HL-60/S4 treated with retinoic acid at 250 ng/mL for 4 days and 3 days (cell line): ENCODE data around the gene GAPVD1.
"Not testable (repeated sequence)": the region's sequence is repeated elsewhere in the genome, so short reads cannot be mapped to it uniquely, and the experiment has no call there.

Experiments
- in situ Hi-C: fragments of 300-500 bp; cut with MboI; formaldehyde crosslinking; loops from 2 replicates; pipeline ENCODE4 v1.7.0; 2022; ENCODE audit warnings: low sequenced_read_pairs

The GAPVD1 gene

DNA sequence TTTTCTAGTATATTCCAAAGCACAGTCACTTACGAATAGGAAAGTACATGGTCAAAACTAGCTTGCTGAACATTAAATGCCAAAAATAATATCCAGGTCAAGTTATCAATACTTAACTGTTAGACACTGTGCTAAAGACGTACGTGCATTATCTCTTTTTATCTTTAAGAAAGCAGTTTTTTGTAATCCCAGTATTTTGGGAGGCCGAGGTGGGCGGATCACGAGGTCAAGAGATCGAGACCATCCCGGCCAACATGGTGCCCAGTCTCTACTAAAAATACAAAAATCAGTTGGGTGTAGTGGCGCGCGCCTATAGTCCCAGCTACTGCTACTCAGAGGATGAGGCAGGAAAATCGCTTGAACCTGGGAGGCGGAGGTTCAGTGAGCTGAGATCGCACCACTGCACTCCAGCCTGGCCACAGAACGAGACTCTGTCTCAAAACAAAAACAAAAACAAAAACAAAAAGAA lies 17.8 kb upstream of the GAPVD1 start:
- in situ Hi-C loops: no loop called here

DNA sequence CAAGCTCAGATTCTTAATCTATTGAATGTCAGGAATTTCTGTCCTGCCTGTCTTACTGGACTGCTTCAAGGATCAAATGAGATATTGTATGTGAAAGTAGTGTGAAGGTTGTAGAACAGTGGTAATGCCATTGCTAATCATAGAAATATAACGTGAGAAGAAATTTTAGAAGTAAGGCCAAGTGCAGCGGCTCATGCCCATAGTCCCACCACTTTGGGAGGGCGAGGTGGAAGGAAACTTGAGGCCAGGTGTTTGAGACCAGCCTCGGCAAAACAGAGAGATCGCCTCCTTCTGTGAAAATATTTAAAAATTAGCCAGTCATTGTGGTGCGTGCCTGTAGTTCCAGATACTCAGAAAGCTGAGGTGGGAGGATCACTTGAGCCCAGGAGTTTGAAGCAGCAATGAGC lies 15.4 kb upstream of the GAPVD1 start:
- in situ Hi-C loops: no loop called here

DNA sequence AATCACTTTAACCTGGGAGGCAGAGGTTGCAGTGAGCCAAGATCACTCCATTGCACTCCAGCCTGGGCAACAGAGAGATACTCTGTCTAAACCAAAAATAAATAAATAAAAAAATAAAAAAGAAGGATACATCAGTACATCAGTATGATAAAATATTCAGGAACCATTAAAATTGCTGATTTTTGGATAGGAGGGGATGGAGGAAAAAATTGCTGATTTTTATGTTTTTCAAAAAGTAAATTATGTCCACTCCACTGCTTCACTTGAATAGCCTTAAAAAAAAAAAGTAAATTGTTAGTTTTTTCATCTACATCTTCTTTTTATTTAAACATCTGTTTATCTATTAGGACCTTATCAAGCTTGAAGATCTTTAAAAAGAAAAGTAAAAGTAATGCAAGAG lies 7.4 kb upstream of the GAPVD1 start:
- in situ Hi-C loops: no loop called here

DNA sequence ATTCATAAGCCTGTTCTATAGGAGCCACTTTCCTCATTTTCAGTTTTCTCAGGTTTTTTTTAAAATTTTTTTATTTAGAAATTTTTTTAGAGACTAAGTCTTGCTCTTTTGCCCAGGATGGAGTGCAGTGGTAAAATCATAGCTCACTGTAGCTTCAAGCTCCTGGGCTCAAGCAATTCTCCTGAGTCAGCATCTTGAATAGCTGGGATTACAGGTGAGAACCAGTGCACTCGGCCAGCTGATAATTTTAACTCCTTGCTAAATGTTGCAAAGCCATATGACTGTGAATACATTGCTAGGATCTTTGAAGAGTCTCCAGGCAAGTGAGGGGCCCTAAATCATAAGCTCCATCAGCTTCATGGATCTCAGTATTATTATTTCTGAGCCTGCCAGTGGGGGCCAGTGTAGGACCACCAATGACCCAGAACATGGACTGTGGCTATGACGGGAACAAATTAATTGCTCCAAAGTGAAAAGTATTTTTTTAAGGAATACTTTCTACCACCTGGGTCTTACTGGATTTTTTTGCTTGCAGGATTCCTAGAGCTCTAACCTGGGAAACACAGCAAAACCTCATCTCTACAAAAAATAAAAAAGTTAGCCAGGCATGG lies 5.7 kb upstream of the GAPVD1 start:
- in situ Hi-C loops: no loop called here

DNA sequence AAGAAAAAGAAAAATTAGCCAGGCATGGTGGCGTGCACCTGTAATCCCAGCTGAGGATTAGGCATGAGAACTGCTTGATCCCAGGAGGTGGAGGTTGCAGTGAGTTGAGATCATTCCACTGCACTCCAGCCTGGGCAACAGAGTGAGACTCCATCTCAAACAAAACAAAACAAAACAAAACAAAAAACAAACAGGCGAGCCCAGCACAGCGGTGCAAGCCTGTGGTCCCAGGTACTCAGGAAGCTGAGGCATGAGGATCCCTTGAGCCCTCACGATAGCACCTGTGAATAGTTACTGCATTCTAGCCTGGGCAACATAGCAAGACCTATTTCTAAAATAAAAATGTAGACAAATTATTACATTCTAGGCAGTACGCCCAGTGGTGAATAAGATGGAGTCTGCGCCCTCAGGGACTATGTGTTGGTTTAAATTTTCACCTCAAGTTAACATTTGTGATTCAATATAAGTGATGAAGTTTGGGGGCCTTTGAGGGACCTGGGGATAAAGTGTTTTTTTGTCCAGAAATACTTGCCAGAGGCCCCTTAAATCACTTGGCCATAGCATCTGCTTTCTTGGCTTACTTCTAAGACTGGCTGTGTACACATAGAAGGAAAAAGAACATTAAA lies 3.4 kb upstream of the GAPVD1 start:
- in situ Hi-C loops: no loop called here

DNA sequence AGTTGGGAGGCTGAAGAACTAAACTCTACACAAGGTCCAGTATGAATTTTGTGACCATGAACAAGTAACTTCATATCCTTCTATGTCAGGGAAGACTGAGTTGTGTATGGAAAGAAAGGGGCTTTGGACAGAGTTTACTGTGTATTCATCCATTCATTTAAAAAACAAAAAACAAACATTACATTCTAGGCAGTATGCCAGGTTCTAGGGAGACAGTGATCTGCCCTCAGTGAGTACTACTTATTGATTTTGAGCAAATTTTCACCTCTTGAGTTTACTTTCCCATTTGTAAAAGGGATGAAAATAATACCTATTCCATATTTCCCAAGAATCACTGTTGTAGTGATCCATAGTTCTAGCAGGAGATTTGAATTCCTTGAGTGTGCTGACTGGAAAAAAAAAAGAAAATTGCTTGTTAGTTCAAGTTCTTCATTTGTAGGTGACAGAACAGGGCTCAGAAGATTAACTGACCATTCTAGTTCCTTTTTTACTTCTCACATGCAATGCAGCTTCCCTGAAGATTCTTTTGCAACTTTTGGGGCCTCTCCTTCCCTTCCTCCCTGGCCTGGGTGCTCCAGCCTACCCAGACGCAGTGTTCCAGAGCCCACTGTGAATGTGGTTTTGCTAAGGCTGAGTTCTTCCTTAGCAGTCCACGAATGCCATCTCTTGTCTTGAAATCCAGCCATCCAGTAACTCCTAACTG lies 2.6 kb upstream of the GAPVD1 start:
- in situ Hi-C loops: no loop called here

DNA sequence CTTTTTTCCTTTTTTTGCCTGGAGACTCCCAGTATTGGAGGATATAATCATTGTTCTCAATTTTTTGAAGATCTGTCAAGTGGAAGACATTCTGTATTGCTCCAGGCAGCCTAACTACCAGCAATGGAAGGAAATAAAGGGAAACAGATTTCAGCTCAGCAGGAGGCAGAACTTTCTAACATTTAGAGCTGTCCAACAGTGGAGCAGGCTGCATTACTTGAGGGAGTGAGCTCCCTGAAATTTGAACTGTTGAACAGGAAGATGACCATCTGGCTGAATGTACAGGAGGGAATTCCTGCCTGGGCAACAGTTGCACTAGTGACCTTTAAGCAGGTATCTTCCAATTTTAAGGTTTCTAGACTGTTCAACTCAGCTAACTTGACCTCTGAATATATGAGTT lies 1.1 kb upstream of the GAPVD1 start:
- in situ Hi-C loops: no loop called here

DNA sequence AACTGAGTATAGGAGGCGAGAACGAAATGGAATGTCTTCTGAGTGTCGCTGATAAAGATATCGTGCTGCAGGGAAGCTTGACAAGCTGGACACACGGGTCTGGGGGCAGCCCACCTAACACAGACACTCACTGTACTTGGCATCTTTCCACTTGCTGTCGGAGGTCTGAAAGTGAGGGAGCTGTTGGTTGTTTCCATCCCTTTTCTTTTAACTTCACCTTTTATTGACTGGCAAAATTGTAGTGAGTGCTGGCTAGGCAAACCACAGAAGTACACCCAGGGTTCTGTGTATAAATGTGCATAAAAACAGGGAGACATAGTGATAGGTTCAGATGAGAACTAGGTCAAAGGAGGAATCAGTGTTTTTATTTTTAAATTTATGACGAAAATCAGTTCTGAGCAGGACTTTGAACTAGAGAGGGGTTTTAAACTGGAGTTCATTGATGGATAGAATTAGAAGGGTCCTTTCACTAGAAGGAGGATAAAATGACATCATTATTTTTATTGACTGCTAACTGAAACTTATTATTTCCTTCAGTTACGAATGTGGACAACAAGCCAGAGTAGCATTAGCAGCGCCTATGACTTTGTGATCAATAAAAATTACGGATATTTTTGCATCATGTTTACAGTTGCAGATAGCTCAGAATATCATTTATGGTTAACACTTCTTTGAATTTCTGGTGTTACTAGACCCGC lies 817 bp downstream of the GAPVD1 start:
- in situ Hi-C loops: no loop called here

DNA sequence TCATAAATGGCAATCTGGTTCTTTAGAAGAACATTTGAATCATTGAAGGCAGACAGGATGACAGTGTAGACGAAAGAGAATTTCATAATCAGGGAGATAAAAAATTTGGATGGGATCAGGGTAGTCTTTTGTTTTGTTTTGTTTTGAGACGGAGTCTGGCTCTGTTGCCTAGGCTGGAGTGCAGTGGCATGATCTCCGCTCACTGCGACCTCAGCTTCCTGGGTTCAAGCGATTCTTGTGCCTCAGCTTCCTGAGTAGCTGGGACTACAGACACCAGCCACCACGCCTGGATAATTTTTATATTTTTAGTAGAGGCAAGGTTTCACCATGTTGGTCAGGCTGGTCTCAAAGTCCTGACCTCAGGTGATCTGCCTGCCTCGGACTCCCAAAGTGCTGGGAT lies 2.4 kb downstream of the GAPVD1 start:
- in situ Hi-C loops: not testable (repeated sequence)

DNA sequence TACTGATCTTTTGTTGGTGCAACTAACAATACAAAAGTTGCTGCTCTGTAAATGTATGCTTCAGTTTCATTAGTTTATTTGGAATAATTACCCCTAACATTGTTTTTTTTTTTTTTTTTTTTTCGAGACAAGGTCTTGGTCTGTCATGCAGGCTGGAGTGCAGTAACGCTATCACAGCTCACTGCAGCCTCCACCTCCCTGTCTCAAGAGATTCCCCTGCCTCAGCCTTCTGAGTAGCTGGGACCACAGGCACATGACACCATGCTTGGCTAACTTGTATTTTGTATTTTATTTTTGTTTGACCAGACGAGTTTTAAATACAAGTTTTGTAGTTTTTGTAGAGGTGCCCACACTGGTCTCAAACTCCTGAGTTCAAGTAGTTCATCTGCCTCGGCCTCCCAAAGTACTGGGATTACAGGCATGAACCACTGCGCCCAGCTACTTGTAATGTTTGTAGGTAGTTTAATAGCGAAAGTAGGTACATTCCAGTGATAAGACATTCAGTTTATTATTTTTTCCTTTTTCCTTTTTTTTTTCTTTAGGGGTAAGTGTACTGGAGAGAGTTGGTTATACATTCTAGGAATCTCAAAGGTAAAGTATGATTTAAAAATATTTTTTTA lies 6.9 kb downstream of the GAPVD1 start:
- in situ Hi-C loops: no loop called here

DNA sequence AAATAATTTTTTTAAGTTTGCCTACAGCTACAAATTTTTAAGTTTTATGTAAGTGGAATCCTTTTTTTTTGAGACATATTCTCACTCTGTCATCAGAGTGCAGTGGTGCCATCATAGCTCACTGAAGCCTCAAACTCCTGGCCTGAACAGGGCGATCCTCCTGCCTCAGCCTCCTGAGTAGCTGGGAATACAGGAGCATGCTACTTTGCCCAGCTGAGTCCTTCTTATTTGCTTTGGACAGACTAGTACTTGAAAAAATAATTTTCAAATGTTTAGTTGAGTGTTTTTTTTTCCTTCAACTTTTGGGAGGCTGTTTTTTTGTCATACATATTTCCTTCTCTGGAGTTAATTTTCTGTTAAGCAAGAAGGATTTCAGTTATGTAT lies 7.4 kb downstream of the GAPVD1 start:
- in situ Hi-C loops: no loop called here

DNA sequence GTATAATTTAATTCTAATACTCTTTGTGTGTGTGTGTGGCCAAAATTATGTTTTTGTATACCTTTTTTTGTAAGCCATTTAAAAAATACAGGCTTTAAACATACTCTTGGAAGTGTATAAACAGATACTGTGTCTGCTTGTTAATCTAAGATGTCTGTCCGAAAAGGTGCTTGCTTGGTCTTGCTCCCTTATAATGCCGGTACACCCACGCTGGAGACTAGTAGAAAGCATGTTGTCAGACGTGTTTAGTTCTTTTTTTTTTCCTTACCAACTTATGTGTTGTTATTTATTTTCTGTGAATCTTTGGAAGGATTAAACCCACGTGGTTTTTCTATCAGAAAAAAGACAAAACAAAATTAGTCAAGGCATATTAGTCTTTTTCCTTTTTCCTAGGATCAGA lies 9.5 kb downstream of the GAPVD1 start:
- in situ Hi-C loops: no loop called here

DNA sequence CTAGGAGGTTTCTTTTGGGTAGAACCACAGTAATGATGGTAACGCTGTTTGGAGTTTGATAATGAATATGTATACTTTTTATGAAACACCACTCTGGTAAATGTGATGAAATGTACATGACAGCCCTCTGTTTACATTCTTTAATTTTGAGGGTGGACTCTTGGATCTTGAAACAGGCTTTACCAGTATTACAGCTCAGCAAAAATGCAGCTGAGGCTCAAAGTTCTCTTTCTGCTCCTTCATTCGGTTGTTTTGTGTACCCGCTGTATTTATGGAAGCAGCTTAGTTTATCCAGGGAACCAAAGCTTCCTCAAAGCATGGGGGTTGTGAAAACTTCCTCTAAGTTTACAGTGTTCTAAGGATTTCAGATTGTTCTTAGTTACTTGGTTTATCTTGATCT lies 11.1 kb downstream of the GAPVD1 start:
- in situ Hi-C loops: no loop called here

DNA sequence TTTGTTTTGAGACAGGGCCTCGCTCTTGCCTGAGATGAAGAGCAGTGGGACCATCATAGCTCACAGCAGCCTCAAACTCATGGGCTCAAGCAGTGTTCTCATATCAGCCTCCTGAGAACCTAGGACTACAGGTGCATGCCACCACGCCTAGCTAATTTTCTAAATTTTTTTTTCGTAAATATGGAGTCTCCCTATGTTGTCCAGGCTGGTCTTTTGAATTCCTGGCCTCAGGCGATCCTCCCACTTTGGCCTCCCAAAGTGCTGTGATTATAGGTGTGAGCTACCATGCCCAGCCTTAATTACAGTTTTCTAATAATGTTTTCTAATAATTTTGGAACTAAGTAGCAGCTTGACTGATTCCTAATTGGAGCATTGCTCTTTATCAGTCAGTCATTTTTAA lies 15.1 kb downstream of the GAPVD1 start:
- in situ Hi-C loops: no loop called here

DNA sequence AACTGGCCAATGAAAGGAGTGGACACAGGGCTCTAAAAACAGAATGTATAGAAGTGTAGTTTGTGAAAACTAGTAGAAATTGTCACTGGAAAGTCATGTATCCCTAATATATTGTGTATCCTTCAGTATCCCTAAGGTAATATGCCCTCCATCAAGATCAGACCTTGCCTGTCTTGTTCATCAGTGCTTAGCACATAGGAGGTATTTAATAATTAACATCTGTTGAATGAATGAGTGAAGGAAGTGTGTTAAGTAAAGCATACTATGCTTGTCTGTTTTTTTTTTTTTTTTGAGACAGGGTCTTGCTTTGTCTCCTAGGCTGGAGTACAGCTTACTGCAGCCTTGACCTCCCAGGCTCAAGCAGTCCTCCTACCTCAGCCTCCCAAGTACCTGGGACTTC lies 15.8 kb downstream of the GAPVD1 start:
- in situ Hi-C loops: no loop called here

DNA sequence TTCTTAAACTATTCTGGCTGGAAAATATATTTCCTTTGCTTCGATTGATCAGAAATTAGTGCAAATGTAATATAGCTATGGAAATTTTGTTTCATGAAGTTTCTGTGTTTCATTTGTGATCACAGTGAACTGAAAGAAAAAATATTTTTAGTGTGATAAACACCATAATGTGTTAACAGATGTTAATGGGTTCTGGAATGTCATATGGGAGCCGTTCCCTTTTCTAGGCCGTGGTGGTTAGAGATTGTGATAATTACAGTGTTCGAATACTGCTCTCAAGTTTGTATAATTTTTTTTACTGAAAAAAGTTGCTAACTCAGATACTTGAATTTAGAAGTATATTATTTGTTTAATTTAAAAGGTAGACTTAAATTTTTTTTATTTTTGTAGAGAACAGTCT lies 19.3 kb downstream of the GAPVD1 start:
- in situ Hi-C loops: no loop called here

DNA sequence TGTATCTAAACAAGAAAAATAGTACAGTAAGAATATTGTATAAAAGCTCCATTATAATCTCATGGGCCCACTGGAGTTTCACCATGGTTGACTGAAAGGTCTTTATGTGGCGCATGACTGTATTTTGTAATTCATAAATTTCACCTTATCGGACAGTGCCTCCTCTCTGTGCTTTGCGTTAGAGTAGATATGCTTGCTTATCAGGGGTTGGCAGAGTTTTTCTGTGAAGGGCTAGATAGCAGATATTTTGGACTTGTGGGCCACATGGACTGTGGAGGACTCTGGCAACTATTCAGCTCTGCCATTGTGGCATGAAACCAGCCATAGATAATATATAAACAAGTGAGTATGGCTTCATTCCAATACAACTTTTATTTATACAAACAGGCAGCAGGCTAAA lies 23.2 kb downstream of the GAPVD1 start:
- in situ Hi-C loops: no loop called here

DNA sequence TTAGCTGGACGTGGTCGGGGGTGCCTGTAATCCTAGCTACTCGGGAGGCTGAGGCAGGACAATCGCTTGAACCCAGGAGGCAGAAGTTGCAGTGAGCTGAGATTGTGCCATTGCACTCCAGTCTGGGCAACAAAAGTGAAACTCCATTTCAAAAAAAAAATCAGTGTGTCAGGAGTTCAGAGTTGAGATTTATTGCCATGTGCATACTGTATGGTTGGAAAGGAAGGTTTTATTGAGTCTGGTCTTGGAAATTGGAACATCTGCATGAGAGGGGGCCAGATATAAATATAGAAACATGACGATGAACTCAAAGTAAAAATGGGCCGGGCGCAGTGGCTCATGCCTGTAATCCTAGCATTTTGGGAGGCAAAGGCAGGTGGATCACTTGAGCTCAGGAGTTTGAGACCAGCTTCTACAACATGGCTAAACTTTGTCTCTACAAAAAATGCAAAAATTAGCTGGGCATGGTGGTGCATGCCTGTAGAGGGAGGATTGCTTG lies 25.4 kb downstream of the GAPVD1 start:
- in situ Hi-C loops: not testable (repeated sequence)

DNA sequence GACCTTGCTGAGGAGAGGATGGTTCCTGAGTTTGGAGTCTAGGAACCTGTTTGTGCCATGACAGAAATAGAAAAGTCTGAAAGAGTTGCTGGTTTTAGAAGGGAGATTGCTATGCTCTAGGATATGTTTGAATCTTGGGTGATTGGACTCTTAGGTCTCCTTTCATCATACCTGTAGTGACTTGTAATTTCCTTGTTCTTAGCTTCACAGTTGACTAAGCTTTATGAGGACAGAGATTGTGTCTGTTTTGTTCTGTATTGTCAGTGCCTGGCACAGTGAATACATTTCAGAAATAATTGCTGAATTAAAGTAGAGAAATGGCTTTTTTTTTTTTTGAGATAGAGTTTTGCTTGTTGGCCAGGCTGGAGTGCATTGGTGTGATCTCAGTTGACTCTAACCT lies 31.5 kb downstream of the GAPVD1 start:
- in situ Hi-C loops: no loop called here

DNA sequence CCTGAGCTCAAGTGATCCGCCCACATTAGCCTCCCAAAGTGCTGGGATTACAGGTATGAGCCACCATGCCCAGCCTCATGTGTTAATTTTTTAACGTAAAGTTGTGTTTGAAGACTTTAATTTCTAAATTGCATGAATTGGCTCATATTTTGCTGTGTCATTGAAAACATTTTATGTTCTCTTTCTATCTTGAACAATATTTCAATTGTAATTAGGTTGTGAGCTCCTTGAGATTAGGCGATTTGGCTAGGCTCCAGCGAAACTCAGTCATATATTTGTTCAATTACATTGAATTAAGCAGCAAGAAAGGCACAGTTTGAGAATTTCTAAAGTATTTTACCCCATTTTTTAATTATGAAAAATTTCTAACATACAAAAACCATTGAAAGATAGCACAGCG lies 34.0 kb downstream of the GAPVD1 start:
- in situ Hi-C loops: no loop called here

DNA sequence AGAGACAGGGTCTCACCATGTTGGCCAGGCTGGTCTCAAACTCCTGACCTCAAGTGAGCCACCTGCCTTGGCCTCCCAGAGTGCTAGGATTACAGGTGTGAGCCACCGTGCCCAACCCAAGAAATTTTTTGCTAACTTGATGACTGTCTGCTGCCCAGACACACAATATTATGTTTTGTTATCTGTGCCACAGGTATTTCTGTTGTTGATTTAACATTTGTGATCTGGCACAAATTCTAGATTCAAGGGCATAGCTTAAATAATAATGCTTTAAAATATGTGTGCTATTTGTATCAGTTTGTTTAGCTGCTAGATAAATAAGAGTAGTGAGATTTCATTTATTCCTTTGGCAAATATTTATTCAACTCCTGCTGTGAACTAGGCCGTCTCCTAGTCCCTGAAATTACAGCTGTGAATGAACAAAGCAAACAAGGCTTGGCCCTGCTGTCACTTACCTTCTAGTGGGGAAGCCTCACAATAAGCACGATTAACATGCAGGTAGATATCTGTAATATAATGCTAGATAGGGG lies 35.3 kb downstream of the GAPVD1 start:
- in situ Hi-C loops: no loop called here
